SK-N-MC (cell line): ENCODE results near the gene KCND2.
A peak's percentile ranks its signal among the peaks of the same experiment; 100 is the strongest.

Experiments used
- DNase-seq: peaks from one replicate; pipeline ENCODE4 v3.0.0-alpha.2; 2011; ENCODE audit warnings: low read depth, low spot score
- H3K27ac ChIP-seq: fragments of 200-600 bp; sonication (generic); 2 replicates; pipeline ENCODE4 v1.5.1; 2016; ENCODE audit warnings: mixed run types
- H3K36me3 ChIP-seq: fragments of 200-600 bp; sonication (generic); 2 replicates; pipeline ENCODE4 v1.6.1; 2017; ENCODE audit warnings: antibody characterized with exemption, low read length, mixed read lengths; ENCODE audit not compliant: insufficient read depth
- H3K4me3 ChIP-seq: fragments of 200-600 bp; sonication (generic); 2 replicates; pipeline ENCODE4 v1.5.1; 2016
- H3K9ac ChIP-seq: fragments of 200-600 bp; sonication (generic); 2 replicates; pipeline ENCODE4 v1.8.0; 2017; ENCODE audit warnings: mixed run types, mixed read lengths; ENCODE audit not compliant: insufficient read length
- H3K9me3 ChIP-seq: fragments of 200-600 bp; sonication (generic); 2 replicates; pipeline ENCODE4 v1.6.1; 2017; ENCODE audit warnings: low read depth, mild to moderate bottlenecking, antibody characterized with exemption, low read length, moderate library complexity, mixed read lengths
- EZH2 ChIP-seq: fragments of 200-600 bp; sonication (generic); IDR thresholded peaks from one replicate; pipeline ENCODE4 v1.6.1; 2017; ENCODE audit warnings: antibody characterized with exemption
- FOXP2 ChIP-seq: optimal IDR thresholded peaks from 2 replicates; pipeline ENCODE3; 2011; ENCODE audit warnings: mild to moderate bottlenecking, moderate library complexity; ENCODE audit not compliant: insufficient read depth; ENCODE audit errors: extremely low read length, control extremely low read depth
- POLR2AphosphoS5 ChIP-seq: IDR thresholded peaks from 2 replicates; pipeline ENCODE4 v1.6.1; 2012; ENCODE audit warnings: mild to moderate bottlenecking, low read depth, low read length, borderline replicate concordance

The KCND2 gene

GRCh38 chr7:120407010-120407409 lies 134.0 kb downstream of the KCND2 start:
- TF ChIP-seq EZH2 (no peak), POLR2AphosphoS5 (no peak), FOXP2 (no peak)
- no peak for DNase-seq
- no peak overlapping the region for H3K27ac ChIP-seq
- H3K9me3 ChIP-seq, result no peaks in the 10 kb centered on the region
- no peak overlapping the region for H3K9ac ChIP-seq
- no peak overlapping the region for H3K4me3 ChIP-seq
- H3K36me3 ChIP-seq, result no peaks in the 10 kb centered on the region

- no peak for DNase-seq
- Histone ChIP-seq H3K9me3 (no peaks in the 10 kb centered on the region), H3K27ac (no peak overlapping the region), H3K9ac (no peak overlapping the region), H3K36me3 (no peaks in the 10 kb centered on the region), H3K4me3 (no peak overlapping the region)
- TF ChIP-seq EZH2 (no peak), POLR2AphosphoS5 (no peak), FOXP2 (no peak)
Observed at GRCh38 chr7:120412139-120413050, 139.4 kb downstream of the KCND2 start.

GRCh38 chr7:120413164-120413563 lies 140.2 kb downstream of the KCND2 start:
- TF ChIP-seq FOXP2 (no peak), POLR2AphosphoS5 (no peak), EZH2 (no peak)
- Histone ChIP-seq H3K27ac (no peak overlapping the region), H3K9me3 (no peaks in the 10 kb centered on the region)

GRCh38 chr7:120417244-120417979 lies 144.4 kb downstream of the KCND2 start:
- Histone ChIP-seq H3K9ac (peak overlapping the region; percentile 0), H3K27ac (peak overlapping the region; percentile 17; the same call in 1 of the 2 replicates), H3K36me3 (no peaks in the 10 kb centered on the region), H3K9me3 (no peaks in the 10 kb centered on the region), H3K4me3 (0 out of 2 replicates have a peak overlapping the region, but pooled peaks have one; percentile 1)
- TF ChIP-seq FOXP2, result no peak
- no peak for TF ChIP-seq POLR2AphosphoS5
- no peak for TF ChIP-seq EZH2
- DNase-seq, result no peak

More at GRCh38 chr7:120413164-120413563, 140.2 kb downstream of the KCND2 start:
- Histone ChIP-seq H3K9ac (no peak overlapping the region), H3K36me3 (no peaks in the 10 kb centered on the region), H3K4me3 (no peak overlapping the region)
- DNase-seq, result no peak

- H3K9me3 ChIP-seq, result no peaks in the 10 kb centered on the region
- TF ChIP-seq FOXP2 (no peak), POLR2AphosphoS5 (no peak), EZH2 (no peak)
- no peak for DNase-seq
- H3K36me3 ChIP-seq, result no peaks in the 10 kb centered on the region
- no peak overlapping the region for H3K4me3 ChIP-seq
- H3K27ac ChIP-seq, result no peak overlapping the region
- no peak overlapping the region for H3K9ac ChIP-seq
Observed at GRCh38 chr7:120421151-120421651, 148.2 kb downstream of the KCND2 start.

GRCh38 chr7:120431016-120431415 lies 158.0 kb downstream of the KCND2 start:
- TF ChIP-seq EZH2, result no peak
- no peak overlapping the region for H3K27ac ChIP-seq

GRCh38 chr7:120436487-120437060 lies 163.6 kb downstream of the KCND2 start:
- Histone ChIP-seq H3K9ac (no peak overlapping the region), H3K36me3 (no peaks in the 10 kb centered on the region)
- TF ChIP-seq POLR2AphosphoS5, result no peak
- no peak for TF ChIP-seq EZH2
- no peak for TF ChIP-seq FOXP2

More at GRCh38 chr7:120431016-120431415, 158.0 kb downstream of the KCND2 start:
- no peaks in the 10 kb centered on the region for H3K9me3 ChIP-seq
- no peak for DNase-seq
- no peaks in the 10 kb centered on the region for H3K36me3 ChIP-seq
- H3K9ac ChIP-seq, result no peak overlapping the region
- H3K4me3 ChIP-seq, result no peak overlapping the region

GRCh38 chr7:120441850-120442249 lies 168.9 kb downstream of the KCND2 start:
- Histone ChIP-seq H3K36me3 (no peaks in the 10 kb centered on the region), H3K4me3 (no peak overlapping the region), H3K27ac (no peak overlapping the region), H3K9me3 (no peaks in the 10 kb centered on the region), H3K9ac (no peak overlapping the region)
- TF ChIP-seq FOXP2 (no peak), POLR2AphosphoS5 (no peak), EZH2 (no peak)
- DNase-seq, result no peak

More at GRCh38 chr7:120436487-120437060, 163.6 kb downstream of the KCND2 start:
- Histone ChIP-seq H3K4me3 (no peak overlapping the region), H3K27ac (no peak overlapping the region), H3K9me3 (no peaks in the 10 kb centered on the region)
- no peak for DNase-seq
